Measurements from ENCODE around the gene RNF31.
"Not testable (repeated sequence)": the region's sequence is repeated elsewhere in the genome, so short reads cannot be mapped to it uniquely, and the experiment has no call there.

The RNF31 gene

DNA sequence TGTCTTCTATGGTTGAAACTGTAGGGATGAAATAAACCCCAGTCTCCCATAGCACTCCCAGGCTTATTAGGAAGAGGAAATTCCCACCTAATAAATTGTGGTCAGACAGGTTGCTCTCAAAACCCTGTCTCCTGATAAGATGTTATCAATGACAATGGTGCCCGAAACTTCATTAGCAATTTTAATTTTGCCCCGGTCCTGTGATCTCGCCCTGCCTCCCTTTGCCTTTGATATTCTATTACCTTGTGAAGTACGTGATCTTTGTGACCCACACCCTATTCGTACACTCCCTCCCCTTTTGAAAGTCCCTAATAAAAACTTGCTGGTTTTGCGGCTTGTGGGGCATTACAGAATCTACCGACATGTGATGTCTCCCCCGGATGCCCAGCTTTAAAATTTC lies 55.2 kb downstream of the RNF31 start:
- not testable (repeated sequence) for DNase-seq (ENCODE audit: low read depth)

DNA sequence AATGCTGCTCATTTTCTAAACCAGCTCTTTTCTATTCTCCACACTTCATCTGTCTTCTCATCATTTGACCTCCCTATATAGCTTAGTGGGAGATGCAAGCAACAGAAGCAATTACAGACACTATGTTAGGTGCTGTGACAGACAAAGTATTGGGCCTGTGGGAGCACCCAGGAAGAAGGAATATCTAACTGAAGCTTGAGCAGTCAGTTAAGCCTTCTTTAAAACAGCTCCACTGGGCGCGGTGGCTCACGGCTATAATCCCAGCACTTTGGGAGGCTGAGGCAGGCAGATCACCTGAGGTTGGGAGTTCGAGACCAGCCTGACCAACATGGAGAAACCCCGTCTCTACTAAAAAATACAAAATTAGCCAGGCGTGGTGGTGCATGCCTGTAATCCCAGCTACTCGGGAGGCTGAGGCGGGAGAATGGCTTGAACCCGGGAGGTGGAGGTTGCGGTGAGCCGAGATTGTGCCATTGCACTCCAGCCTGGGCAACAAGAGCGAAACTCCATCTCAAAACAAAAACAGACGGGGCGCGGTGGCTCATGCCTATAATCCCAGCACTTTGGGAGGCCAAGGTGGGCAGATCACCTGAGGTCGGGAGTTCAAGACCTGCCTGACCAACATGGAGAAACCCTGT lies 56.1 kb downstream of the RNF31 start:
- not testable (repeated sequence) for DNase-seq (ENCODE audit: low read depth)

DNA sequence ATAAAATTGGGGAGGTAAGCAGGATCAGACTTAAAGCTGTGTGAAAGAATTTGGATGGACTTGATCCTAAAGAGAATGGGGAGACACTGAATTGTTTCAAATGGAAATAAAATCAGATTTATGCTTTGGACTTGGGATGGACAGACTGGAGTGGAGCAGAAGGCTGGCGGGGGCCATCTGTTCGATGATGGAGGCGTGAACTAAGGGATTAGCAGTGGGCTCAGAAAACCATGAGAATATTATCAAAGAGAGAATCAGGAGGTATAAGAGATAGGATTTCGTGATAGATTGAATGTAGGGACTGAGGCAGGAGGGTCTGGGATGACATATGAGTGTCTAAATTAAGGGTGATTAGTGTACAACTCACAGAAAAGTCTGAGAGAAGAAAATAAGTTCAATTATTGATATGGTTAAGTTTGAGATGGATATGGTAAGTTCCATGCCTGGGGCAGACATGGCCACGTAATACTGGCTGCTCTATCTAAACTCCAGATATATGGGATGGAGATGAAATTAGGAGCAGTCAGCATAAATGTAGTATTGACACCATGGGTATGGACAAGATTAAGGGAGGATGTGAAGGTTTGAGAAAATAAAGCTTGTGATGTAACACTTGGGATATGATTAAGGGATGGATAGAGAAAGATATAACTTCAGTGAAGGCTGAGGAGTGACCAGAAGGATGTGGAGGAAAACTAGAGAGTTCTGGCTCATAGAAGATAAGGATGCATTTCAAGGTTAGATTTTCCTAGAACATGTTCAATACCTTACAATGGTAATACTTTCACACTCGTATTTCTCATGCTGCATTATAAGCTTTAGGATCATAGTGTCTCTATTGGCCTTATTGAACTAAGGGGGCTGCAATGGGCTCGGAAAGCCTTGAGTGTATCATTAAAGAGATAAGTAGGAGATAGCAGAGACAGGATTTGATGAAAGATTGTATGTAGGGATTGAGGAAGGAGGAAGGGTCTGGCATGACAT lies 57.2 kb downstream of the RNF31 start:
- no peak for DNase-seq (ENCODE audit: low read depth)

DNA sequence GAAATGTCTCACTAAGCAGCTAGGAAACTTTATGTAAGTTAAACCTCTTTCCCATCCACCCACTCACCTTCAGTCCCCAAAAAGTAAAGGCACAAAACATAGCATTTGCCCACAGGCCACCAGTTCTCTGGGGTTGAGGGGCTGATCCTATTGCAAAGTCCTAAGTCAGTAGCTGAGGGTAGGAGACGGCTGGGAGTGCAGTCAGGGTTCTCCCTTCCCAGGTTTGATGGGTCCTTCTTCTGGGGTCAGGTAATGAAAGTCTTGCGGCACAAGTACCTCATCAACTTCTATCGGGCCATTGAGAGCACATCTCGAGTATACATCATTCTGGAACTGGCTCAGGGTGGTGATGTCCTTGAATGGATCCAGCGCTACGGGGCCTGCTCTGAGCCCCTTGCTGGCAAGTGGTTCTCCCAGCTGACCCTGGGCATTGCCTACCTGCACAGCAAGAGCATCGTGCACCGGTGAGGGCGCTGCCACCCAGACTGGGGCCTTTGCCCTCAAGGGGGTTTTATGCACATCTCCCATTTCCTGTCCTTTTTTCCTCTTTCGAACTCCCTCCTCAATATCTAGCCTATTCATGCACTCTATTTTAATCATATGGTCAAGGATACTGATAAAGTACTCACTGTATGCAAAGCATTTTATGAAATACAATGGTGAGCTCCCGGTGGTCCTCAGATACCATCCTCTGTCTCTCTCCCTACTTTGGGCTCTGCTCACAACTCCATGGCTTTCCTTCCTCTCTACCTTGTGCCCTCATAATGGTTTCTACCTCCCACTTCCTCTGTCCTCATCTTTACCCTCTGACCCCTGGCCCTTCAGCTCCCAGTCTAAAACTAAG lies 59.2 kb downstream of the RNF31 start:
- no peak for DNase-seq (ENCODE audit: low read depth)

DNA sequence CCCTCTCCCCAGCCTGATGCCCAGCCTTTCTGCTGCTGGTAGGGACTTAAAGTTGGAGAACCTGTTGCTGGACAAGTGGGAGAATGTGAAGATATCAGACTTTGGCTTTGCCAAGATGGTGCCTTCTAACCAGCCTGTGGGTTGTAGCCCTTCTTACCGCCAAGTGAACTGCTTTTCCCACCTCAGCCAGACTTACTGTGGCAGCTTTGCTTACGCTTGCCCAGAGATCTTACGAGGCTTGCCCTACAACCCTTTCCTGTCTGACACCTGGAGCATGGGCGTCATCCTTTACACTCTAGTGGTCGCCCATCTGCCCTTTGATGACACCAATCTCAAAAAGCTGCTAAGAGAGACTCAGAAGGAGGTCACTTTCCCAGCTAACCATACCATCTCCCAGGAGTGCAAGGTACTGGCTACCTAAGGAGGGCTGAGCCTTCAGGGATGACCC lies 59.8 kb downstream of the RNF31 start:
- DNase-seq (ENCODE audit: low read depth) = no peak

DNA sequence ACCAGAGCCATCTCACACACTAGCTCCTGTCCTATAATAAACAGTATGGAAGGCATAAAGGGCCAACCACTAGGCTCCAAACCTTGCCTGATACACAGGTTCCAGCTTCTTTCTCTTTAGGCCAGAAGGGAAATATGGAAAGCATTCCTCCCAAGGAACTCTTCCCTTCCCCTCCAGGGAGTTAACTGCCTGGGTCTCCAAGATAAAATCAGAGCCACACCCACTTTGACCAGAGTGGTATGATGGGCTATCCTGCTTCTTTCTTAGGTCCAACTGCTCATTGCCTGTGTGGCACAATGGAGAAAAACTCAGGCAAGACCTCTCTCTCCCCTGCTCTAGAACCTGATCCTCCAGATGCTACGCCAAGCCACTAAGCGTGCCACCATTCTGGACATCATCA lies 60.3 kb downstream of the RNF31 start:
- DNase-seq (ENCODE audit: low read depth) = no peak

All from stimulated activated CD4-positive, alpha-beta T cell treated with anti-CD3 and anti-CD28 coated beads, Interleukin-2, amount 100 ng/mL, for 4 hours (primary cell).